Keratinocyte (primary cell): ENCODE results near the gene FAM209B.

ENCODE experiments used
- CTCF ChIP-seq, 3 experiments: IDR thresholded peaks in 1 of 3; conservative IDR thresholded peaks in 1 of 3; optimal IDR thresholded peaks in 1 of 3; 2 replicates in 2 of 3; 3 replicates in 1 of 3; pipeline versions ENCODE3 to v1.5.1; 2011; ENCODE audit warnings: low read length in 3 of 3, mild to moderate bottlenecking in 3 of 3, moderate library complexity in 2 of 3, control low read depth in 1 of 3, inconsistent platforms in 1 of 3; ENCODE audit not compliant: insufficient read depth in 2 of 3; ENCODE audit errors: extremely low read depth in 1 of 3
- EZH2 ChIP-seq: IDR thresholded peaks from one replicate; pipeline ENCODE4 v1.6.1; 2012; ENCODE audit warnings: inconsistent platforms, mild to moderate bottlenecking, low read length, moderate library complexity

GRCh38 chr20:56517641-56518040 is 15.4 kb upstream of the FAM209B start:
- TF ChIP-seq CTCF (optimal IDR thresholded peaks at IDR 0.05 in 1 of 3, IDR thresholded peaks at IDR 0.05 in 1 of 3, conservative IDR thresholded peaks at IDR 0.05 in 1 of 3; ENCODE audit: extremely low read depth in 1 of 3, insufficient read depth in 2 of 3, low read length in 3 of 3) (no peak), EZH2 (no peak)
